HG03045 (cell line): Measurements from ENCODE around the gene RAPGEF6.
"Not testable (repeated sequence)": the region's sequence is repeated elsewhere in the genome, so short reads cannot be mapped to it uniquely, and the experiment has no call there.

Source experiments
- ATAC-seq: cut with Tn5 transposase; IDR thresholded peaks from one replicate; pipeline ENCODE4 v1.9.1; 2021; ENCODE audit warnings: mild to moderate bottlenecking, moderate library complexity; ENCODE audit not compliant: unreplicated experiment

Gene RAPGEF6

GRCh38 chr5:131640043-131640856 lies 5.2 kb upstream of the RAPGEF6 start:
- ATAC-seq, result no peak

DNA sequence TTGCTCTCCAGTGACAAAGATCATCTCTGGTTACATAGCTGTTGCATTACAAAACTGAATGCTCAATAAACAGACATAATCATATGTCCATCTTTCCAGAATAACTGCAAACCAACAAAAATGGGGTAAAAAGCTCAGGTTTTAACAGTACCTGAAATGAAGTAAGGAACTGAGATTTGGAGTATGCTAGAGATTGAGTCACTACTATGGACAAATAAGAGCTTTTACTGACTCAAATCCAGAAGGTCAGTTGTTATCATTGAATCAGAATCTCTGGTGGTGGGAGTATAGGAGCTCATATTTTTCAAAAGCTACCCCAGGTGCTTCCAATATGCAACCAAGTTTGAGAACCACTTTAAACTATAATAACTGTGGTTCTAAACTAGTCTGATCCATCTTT lies 4.1 kb upstream of the RAPGEF6 start:
- ATAC-seq, result no peak

DNA sequence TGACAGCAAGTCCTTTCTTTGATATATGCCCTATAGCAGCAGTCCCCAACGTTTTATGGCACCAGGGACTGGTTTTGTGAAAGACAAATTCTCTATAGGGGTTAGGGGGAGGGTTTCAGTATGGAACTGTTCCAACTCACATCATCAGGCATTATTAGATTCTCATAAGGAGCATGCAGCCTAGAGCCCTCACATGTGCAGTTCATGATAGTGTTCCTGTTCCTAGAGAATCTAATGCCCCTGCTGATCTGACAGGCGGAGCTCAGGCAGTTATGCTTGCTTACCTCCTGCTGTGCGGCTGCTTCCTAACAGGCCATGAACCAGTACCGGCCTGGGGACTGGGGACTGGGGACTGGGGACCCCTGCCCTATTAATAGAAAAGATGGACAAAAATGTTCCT lies 2.7 kb upstream of the RAPGEF6 start:
- no peak for ATAC-seq

DNA sequence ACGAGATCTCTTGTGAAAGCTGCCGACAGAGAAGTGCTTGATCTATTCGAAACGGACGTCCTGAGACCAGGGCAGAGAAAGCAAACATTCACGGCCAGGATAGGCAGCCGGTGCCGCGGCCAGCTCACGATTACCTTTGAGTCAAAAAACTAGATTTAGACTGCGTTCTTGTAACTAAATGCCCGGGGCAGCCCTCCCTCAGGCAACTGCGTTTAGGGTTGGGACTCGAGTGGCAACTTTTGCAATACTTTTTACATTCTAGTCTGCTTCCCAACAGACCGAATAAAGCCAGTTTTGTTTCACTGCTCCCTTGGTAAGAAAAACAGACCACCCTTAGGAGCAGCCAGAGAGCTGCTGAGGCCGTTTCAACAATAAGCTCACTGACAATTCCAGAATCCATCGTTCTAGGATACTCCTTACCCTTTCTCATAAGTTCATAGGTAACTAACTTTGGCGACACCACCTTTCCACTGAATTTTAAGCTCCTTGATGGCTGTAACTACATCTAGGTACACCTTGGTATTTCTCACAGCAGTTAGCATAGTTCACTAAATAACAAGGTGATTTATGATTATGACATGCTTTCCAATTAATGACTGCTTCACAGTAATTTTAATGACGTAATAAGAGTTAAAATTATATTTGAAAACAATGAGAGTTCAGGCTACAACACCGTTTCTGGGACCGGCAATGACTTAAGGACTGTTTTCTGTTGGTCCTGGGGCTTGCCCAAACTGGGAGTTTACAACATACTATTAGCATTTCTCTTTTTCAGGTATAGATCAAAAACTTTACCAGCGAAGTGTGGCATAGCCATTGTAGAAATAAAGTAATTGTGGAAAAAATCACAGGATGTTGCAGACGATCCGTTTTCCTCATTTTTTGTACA lies 899 bp upstream of the RAPGEF6 start:
- no peak for ATAC-seq

DNA sequence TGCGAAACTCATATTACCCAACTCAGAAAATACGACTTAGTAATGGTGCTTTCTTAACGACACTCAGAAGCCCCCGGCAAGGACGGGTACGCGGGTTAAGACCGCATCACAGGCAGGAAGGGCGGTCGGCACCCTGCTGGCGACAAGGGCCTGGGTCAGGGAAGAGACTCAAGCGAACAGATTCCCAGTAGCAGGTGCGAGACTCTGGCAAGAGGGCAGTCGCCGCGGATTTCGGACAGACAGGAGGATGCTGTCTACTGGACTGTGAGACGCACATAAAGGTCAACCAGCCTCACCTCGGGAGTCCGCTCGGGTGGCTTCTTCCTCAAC lies 398 bp downstream of the RAPGEF6 start:
- ATAC-seq, result peak; percentile 21

DNA sequence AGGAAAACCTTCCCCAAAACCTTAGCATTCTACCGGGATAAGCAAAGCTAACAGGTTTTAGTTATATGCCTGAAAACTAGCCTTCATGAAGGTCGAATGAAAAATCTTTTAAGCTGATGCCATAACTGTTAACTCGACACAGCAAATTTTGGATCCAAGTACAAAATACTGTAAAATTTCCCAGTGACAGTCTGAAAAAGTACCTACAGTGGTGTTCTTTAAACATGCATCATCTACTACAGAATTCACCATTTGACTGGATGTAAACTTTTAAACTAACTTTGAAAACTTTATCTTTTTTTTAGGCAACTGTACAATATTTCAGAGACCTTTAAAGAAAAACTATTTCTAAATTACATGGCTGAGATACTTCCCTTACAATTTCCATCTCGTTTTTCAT lies 791 bp downstream of the RAPGEF6 start:
- no peak for ATAC-seq

DNA sequence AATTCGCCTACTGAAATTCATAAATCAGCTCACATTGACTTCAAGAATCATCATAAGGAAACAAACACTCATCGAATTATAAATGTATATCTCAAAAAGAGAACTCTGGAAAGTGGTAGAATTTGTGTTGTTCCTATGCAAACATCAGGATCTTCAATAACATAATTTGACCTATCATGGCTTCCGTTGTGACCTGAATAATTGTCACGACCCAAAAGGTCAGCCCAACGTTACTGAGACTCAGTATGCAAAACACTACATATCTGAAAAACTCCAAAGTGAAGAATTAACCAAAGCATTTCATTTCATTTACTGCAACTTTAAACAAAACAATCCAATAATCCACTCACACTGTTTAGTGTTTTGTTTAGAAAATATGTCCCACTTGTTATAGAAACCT lies 1.2 kb downstream of the RAPGEF6 start:
- ATAC-seq, result no peak

DNA sequence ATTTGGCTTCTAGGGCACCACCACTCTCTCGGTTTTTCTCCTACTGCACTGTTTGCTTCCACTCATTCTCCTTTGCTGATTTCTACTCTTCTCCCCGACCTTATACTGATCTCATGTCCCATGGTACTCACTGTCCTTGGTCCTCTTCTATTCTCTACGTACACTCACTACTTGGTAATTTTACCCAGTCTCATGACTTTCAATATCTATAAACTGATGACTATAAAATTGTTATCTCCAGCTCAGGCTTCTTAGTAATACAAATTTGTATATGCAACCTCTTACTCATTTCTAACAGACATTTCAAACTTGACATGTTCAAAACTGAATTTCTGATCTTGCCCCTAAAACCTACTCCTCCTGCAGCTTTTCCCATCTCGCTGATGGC lies 4.1 kb downstream of the RAPGEF6 start:
- no peak for ATAC-seq

GRCh38 chr5:131630208-131630962 lies 4.6 kb downstream of the RAPGEF6 start:
- ATAC-seq, result no peak

DNA sequence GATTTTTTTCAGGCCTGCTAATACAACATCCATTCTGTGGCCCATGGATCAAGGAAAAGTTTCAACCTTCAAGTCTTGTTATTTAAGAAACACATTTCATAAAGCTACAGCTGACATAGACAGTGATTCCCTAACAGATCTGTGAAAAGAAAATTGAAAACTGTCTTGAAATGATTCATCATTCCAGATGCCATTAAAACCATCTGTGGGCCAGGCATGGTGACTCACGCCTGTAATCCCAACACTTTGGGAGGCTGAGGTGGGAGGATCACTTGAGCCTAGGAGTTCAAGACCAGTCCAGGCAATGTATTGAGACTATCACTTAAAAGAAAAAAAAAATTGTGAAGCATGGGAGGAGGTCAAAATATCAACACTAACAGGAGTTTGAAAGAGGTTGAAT lies 6.0 kb downstream of the RAPGEF6 start:
- ATAC-seq, result no peak

DNA sequence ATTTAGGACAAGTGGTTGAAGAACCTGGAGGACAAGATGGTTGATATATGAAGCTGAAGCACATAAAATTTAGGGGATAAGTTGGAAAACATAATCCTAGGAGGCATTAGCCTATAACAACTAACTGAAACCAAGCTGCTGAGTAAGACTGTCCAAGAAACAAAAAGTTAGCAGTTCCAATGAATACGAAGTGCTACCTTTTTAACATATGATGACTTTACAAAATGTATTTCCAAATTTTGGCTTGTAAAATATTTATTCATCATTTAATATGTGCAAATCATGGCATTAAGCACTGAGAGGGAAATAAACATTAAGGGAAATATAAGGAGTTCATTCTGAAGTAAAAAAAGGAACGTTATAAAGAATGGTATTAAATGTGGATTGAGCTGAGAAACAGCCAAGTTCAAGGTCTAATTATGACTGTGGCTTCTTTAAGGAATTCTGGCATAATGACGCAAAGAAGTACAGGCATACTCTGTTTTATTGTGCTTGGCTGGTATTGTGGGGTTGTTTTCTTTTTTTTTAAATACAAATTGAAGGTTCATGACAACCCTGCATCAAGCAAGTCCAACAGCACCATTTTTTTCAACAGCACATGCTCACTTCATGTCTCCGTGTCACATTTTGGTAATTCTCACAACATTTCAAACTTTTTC lies 7.7 kb downstream of the RAPGEF6 start:
- ATAC-seq, result no peak

- no peak for ATAC-seq
Observed at GRCh38 chr5:131622633-131623032, 12.4 kb downstream of the RAPGEF6 start.

DNA sequence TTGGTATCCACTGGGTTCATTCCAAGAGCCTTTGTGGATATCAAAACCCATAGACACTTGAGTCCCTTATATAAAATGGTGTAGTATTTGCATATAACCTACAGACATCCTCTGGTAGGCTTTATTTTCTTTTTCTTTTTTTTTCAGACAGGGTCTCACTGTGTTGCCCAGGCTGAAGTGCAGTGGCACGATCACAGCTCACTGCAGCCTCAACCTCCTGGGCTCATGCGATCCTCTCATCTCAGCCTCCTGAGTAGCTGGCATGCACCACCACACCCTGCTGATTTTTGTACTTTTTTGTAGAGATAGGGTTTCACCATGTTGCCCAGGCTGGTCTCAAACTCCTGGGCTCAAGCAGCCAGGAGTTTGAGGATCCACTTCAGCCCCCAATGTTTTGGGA lies 13.9 kb downstream of the RAPGEF6 start:
- ATAC-seq, result not testable (repeated sequence)

GRCh38 chr5:131619102-131619501 lies 15.9 kb downstream of the RAPGEF6 start:
- ATAC-seq, result no peak

DNA sequence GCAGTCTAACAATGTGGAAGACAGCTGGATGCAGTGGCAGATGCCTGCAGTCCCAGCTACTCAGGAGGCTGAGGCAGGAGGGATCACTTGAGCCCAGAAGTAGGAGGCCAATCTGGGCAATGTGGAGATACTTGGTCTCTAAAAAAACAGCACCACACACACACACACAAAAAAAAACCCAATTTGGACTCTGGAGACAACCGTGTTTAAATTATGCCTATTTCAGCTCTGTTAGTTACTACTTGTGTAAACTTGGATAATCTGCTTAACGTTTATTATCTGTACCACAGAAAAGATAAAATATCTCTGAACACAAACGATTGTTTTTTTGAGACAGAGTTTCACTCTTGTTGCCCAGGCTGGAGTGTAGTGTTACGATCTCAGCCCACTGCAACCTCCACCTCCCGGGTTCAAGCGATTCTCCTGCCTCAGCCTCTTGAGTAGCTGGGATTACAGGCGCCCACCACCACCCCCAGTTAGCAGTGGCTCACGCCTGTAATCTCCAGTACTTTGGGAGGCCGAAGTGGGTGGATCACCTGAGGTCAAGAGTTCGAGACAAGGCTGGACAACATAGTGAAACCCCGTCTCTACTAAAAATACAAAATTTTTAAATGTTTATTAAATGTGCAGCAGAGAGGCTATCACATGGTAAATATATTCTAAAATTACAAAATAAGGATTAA lies 17.7 kb downstream of the RAPGEF6 start:
- ATAC-seq, result no peak

- ATAC-seq, result no peak
Observed at GRCh38 chr5:131615957-131616356, 19.1 kb downstream of the RAPGEF6 start.

- ATAC-seq, result no peak
Observed at GRCh38 chr5:131613423-131613822, 21.6 kb downstream of the RAPGEF6 start.

DNA sequence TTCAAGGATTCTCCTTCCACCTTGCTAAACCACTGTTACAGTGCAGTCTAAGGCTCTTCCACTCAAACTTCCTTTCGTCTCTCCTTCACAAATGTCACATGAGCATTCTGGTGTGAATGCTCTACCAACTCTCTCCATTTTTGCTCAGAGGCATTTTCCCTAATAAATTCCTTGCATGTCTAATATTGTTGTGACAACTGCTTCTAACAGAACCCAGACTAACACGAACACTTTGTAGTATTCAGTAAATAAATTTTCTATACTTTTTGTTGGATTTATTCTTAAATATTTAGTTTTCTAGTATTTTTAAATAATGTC lies 24.0 kb downstream of the RAPGEF6 start:
- no peak for ATAC-seq

GRCh38 chr5:131610198-131611063 lies 24.6 kb downstream of the RAPGEF6 start:
- ATAC-seq, result no peak

GRCh38 chr5:131609774-131610173 lies 25.3 kb downstream of the RAPGEF6 start:
- no peak for ATAC-seq
